GM23338 (cell line): Measurements from ENCODE around the gene METTL13. TPM values are rescaled to one million over a fixed set of nuclear protein-coding genes. Genes with fewer than 3 reads are reported as not detected.

Source experiments
- ATAC-seq: fragments of 200-7000 bp; cut with Tn5 transposase; 3 replicates; pipeline ENCODE4 v1.9.1; 2020
- DNase-seq: peaks from one replicate; pipeline ENCODE4 v3.0.0-alpha.2; 2015; ENCODE audit warnings: low spot score
- H2AFZ ChIP-seq: fragments of 200-600 bp; sonication (generic); 2 replicates; pipeline ENCODE4 v1.8.0; 2016; ENCODE audit warnings: antibody characterized with exemption, mild to moderate bottlenecking, moderate library complexity
- H3F3A ChIP-seq: fragments of 200-600 bp; sonication (generic); replicated peaks from 2 replicates; pipeline ENCODE4 v1.8.0; 2017; ENCODE audit warnings: antibody characterized with exemption, mixed run types, low read depth
- H3K27ac ChIP-seq: fragments of 200-600 bp; sonication (generic); 2 replicates; pipeline ENCODE4 v1.6.1; 2016; ENCODE audit warnings: low read depth
- H3K27me3 ChIP-seq: fragments of 200-600 bp; sonication (generic); 2 replicates; pipeline ENCODE4 v1.8.0; 2016; ENCODE audit warnings: mild to moderate bottlenecking, mixed run types, moderate library complexity; ENCODE audit not compliant: insufficient read depth
- H3K36me3 ChIP-seq: fragments of 200-600 bp; sonication (generic); 2 replicates; pipeline ENCODE4 v1.8.0; 2016; ENCODE audit warnings: mild to moderate bottlenecking; ENCODE audit not compliant: insufficient read depth
- H3K4me1 ChIP-seq: fragments of 200-600 bp; sonication (generic); 2 replicates; pipeline ENCODE4 v1.8.0; 2016; ENCODE audit warnings: mild to moderate bottlenecking, moderate library complexity; ENCODE audit not compliant: insufficient read depth
- H3K4me2 ChIP-seq: fragments of 200-600 bp; sonication (generic); 2 replicates; pipeline ENCODE4 v1.7.1; 2017; ENCODE audit warnings: mixed run types
- H3K4me3 ChIP-seq: fragments of 200-600 bp; sonication (generic); 2 replicates; pipeline ENCODE4 v1.6.1; 2016; ENCODE audit warnings: mixed run types
- H3K79me2 ChIP-seq: fragments of 200-600 bp; sonication (generic); replicated peaks from 2 replicates; pipeline ENCODE4 v1.8.0; 2017; ENCODE audit warnings: mild to moderate bottlenecking; ENCODE audit not compliant: insufficient read depth
- H3K9me2 ChIP-seq: fragments of 200-600 bp; sonication (generic); 2 replicates; pipeline ENCODE4 v1.8.0; 2017; ENCODE audit not compliant: insufficient read depth
- H4K20me1 ChIP-seq: fragments of 200-600 bp; sonication (generic); replicated peaks from 2 replicates; pipeline ENCODE4 v1.8.0; 2017; ENCODE audit warnings: mild to moderate bottlenecking; ENCODE audit not compliant: insufficient read depth
- H3K27ac Mint-ChIP-seq: 2 replicates; pipeline ENCODE4 v1.8.0; 2020; ENCODE audit warnings: inconsistent platforms, mild to moderate bottlenecking, moderate library complexity, mixed read lengths
- H3K27me3 Mint-ChIP-seq: 3 replicates; pipeline ENCODE4 v1.8.0; 2022; ENCODE audit warnings: low read depth, mild to moderate bottlenecking, moderate library complexity, mixed read lengths, inconsistent platforms; ENCODE audit not compliant: insufficient read depth, poor library complexity
- H3K36me3 Mint-ChIP-seq: 3 replicates; pipeline ENCODE4 v1.8.0; 2021; ENCODE audit warnings: low read depth, mild to moderate bottlenecking, inconsistent platforms, moderate library complexity, mixed read lengths
- H3K4me1 Mint-ChIP-seq: 3 replicates; pipeline ENCODE4 v1.8.0; 2020; ENCODE audit warnings: mild to moderate bottlenecking, inconsistent platforms, mixed read lengths
- H3K4me3 Mint-ChIP-seq: 3 replicates; pipeline ENCODE4 v1.8.0; 2021; ENCODE audit warnings: moderate library complexity, mild to moderate bottlenecking, inconsistent platforms, mixed read lengths
- H3K9me3 Mint-ChIP-seq: 3 replicates; pipeline ENCODE4 v1.8.0; 2020; ENCODE audit warnings: moderate library complexity, mild to moderate bottlenecking, inconsistent platforms, mixed read lengths
- CTCF ChIP-seq, 2 experiments: fragments of 200-600 bp in 1 of 2; sonication (generic) in 1 of 2; conservative IDR thresholded peaks; 2 replicates each; pipeline versions ENCODE4 v1.5.1 to v1.6.1; 2016 to 2017; ENCODE audit warnings: antibody characterized with exemption in 2 of 2, low read depth in 2 of 2, mild to moderate bottlenecking in 2 of 2, moderate library complexity in 1 of 2
- ETS1 ChIP-seq: IDR thresholded peaks from 2 replicates; pipeline ENCODE4 v1.6.1; 2016; ENCODE audit warnings: antibody characterized with exemption
- EZH2 ChIP-seq: fragments of 200-600 bp; sonication (generic); IDR thresholded peaks from one replicate; pipeline ENCODE4 v1.8.0; 2017; ENCODE audit warnings: antibody characterized with exemption, mild to moderate bottlenecking, low read depth; ENCODE audit not compliant: unreplicated experiment
- NANOG ChIP-seq: IDR thresholded peaks from 2 replicates; pipeline ENCODE4 v1.6.1; 2016; ENCODE audit warnings: antibody characterized with exemption, borderline replicate concordance
- POLR2AphosphoS5 ChIP-seq: IDR thresholded peaks from 2 replicates; pipeline ENCODE4 v1.6.1; 2016; ENCODE audit warnings: antibody characterized with exemption, low read depth
- ZNF114 ChIP-seq: fragments of 250-450 bp; sonication (Bioruptor Pico); IDR thresholded peaks from 2 replicates; pipeline ENCODE4 v1.5.0; 2020; ENCODE audit warnings: mild to moderate bottlenecking, moderate library complexity
- ZNF331 ChIP-seq: fragments of 250-450 bp; sonication (Bioruptor Pico); IDR thresholded peaks from 2 replicates; pipeline ENCODE4 v1.5.0; 2020; ENCODE audit warnings: low read depth, mild to moderate bottlenecking, moderate library complexity
- polyA plus RNA-seq: library from polyadenylated mRNA; unstranded; fragments of >200 nt; fragmentation: Nextera tagmentation; extraction: Ambion mirVana; gene quantifications from 2 replicates; pipeline ENCODE4 v1.2.1, GENCODE V29; 2016
- total RNA-seq: library from RNA; depleted of rRNA; stranded (reverse); fragments of >200 nt; shearing (Covaris generic); gene quantifications from 2 replicates; pipeline ENCODE4 v1.2.3, GENCODE V29; 2014
- TF ChIP-seq, protein P1 (sequence below): fragments of 250-450 bp; sonication (Bioruptor Pico); IDR thresholded peaks from 2 replicates; pipeline ENCODE4 v1.5.0; 2020; ENCODE audit warnings: mild to moderate bottlenecking, moderate library complexity

Gene METTL13
- total and polyA plus RNA-seq, 2 experiments from 2014 or later, result 21.0 to 45.4 TPM

GRCh38 chr1:171743081-171743870, 38.2 kb upstream of the METTL13 start:
- DNase-seq (no peak), ATAC-seq (no peak)
- peaks cover 43% of the 10 kb centered on the region for H3K4me1 ChIP-seq
- H3K27ac ChIP-seq, result peak overlapping the region; percentile 97
- no peak overlapping the region for H2AFZ ChIP-seq
- peaks cover 21% of the 10 kb centered on the region; the same call in 1 of the 2 replicates for H3K79me2 ChIP-seq
- Mint-ChIP-seq H3K27ac (no peak overlapping the region), H3K36me3 (no peaks in the 10 kb centered on the region), H3K4me3 (peak overlapping the region; percentile 93), H3K9me3 (no peaks in the 10 kb centered on the region), H3K4me1 (peaks cover 34% of the 10 kb centered on the region), H3K27me3 (peaks cover 6% of the 10 kb centered on the region)
- H3K27me3 ChIP-seq, result no peaks in the 10 kb centered on the region
- H3K4me2 ChIP-seq, result peak overlapping the region; percentile 86
- no peak for TF ChIP-seq ZNF114 (CRISPR knock-in tag)
- TF ChIP-seq POLR2AphosphoS5, result no peak
- no peak for TF ChIP-seq ETS1
- H3K4me3 ChIP-seq, result peak overlapping the region; percentile 97
- no peaks in the 10 kb centered on the region for H4K20me1 ChIP-seq
- no peaks in the 10 kb centered on the region for H3K9me2 ChIP-seq
- 0 out of 2 replicates have a peak, but pooled peaks cover 6% of the 10 kb centered on the region for H3F3A ChIP-seq
- H3K36me3 ChIP-seq, result no peaks in the 10 kb centered on the region

DNA sequence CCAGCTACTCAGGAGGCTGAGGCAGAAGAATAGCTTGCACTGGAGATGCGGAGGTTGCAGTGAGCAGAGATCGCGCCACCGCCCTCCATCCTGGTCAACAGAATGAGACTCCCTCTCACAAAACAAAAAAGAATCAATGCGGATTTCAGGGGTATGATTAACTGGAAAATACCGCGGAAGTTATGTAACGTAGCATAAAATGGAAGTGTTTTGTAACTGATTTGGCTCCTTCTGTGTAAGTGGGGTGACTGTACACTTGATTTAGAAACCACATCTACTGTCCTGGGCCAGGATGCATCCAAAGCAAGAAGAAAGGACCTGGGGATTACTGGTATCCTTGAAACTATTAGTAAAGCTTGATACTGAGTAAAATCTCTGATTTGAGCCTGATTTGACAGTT, 36.5 kb upstream of the METTL13 start:
- Histone ChIP-seq H3K9me2 (no peaks in the 10 kb centered on the region), H3K27ac (no peak overlapping the region), H3K4me3 (no peak overlapping the region), H3K27me3 (no peaks in the 10 kb centered on the region), H3F3A (0 out of 2 replicates have a peak, but pooled peaks cover 6% of the 10 kb centered on the region), H2AFZ (no peak overlapping the region), H3K4me2 (no peak overlapping the region), H3K79me2 (peaks cover 9% of the 10 kb centered on the region; the same call in 1 of the 2 replicates), H3K36me3 (no peaks in the 10 kb centered on the region), H4K20me1 (no peaks in the 10 kb centered on the region), H3K4me1 (peaks cover 33% of the 10 kb centered on the region)
- Mint-ChIP-seq H3K27ac (no peak overlapping the region), H3K27me3 (peaks cover 6% of the 10 kb centered on the region), H3K36me3 (no peaks in the 10 kb centered on the region), H3K4me1 (peaks cover 19% of the 10 kb centered on the region; the same call in 2 of the 3 replicates), H3K4me3 (no peak overlapping the region), H3K9me3 (no peaks in the 10 kb centered on the region)
- no peak for DNase-seq
- no peak for ATAC-seq
- TF ChIP-seq POLR2AphosphoS5, result no peak
- no peak for TF ChIP-seq ZNF331 (CRISPR knock-in tag)
- no peak for TF ChIP-seq NANOG
- TF ChIP-seq, protein P1, sequence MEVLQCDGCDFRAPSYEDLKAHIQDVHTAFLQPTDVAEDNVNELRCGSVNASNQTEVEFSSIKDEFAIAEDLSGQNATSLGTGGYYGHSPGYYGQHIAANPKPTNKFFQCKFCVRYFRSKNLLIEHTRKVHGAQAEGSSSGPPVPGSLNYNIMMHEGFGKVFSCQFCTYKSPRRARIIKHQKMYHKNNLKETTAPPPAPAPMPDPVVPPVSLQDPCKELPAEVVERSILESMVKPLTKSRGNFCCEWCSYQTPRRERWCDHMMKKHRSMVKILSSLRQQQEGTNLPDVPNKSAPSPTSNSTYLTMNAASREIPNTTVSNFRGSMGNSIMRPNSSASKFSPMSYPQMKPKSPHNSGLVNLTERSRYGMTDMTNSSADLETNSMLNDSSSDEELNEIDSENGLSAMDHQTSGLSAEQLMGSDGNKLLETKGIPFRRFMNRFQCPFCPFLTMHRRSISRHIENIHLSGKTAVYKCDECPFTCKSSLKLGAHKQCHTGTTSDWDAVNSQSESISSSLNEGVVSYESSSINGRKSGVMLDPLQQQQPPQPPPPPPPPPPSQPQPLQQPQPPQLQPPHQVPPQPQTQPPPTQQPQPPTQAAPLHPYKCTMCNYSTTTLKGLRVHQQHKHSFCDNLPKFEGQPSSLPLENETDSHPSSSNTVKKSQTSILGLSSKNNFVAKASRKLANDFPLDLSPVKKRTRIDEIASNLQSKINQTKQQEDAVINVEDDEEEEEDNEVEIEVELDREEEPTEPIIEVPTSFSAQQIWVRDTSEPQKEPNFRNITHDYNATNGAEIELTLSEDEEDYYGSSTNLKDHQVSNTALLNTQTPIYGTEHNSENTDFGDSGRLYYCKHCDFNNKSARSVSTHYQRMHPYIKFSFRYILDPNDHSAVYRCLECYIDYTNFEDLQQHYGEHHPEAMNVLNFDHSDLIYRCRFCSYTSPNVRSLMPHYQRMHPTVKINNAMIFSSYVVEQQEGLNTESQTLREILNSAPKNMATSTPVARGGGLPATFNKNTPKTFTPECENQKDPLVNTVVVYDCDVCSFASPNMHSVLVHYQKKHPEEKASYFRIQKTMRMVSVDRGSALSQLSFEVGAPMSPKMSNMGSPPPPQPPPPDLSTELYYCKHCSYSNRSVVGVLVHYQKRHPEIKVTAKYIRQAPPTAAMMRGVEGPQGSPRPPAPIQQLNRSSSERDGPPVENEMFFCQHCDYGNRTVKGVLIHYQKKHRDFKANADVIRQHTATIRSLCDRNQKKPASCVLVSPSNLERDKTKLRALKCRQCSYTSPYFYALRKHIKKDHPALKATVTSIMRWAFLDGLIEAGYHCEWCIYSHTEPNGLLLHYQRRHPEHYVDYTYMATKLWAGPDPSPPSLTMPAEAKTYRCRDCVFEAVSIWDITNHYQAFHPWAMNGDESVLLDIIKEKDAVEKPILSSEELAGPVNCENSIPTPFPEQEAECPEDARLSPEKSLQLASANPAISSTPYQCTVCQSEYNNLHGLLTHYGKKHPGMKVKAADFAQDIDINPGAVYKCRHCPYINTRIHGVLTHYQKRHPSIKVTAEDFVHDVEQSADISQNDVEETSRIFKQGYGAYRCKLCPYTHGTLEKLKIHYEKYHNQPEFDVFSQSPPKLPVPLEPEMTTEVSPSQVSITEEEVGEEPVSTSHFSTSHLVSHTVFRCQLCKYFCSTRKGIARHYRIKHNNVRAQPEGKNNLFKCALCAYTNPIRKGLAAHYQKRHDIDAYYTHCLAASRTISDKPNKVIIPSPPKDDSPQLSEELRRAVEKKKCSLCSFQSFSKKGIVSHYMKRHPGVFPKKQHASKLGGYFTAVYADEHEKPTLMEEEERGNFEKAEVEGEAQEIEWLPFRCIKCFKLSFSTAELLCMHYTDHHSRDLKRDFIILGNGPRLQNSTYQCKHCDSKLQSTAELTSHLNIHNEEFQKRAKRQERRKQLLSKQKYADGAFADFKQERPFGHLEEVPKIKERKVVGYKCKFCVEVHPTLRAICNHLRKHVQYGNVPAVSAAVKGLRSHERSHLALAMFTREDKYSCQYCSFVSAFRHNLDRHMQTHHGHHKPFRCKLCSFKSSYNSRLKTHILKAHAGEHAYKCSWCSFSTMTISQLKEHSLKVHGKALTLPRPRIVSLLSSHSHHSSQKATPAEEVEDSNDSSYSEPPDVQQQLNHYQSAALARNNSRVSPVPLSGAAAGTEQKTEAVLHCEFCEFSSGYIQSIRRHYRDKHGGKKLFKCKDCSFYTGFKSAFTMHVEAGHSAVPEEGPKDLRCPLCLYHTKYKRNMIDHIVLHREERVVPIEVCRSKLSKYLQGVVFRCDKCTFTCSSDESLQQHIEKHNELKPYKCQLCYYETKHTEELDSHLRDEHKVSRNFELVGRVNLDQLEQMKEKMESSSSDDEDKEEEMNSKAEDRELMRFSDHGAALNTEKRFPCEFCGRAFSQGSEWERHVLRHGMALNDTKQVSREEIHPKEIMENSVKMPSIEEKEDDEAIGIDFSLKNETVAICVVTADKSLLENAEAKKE (CRISPR knock-in tag), result no peak
- TF ChIP-seq EZH2, result no peak
- TF ChIP-seq CTCF (conservative IDR thresholded peaks at IDR 0.05; ENCODE audit: low read depth in 2 of 2), result no peak
